ENCODE measurements around the gene GNB3. TPM values are rescaled to one million over a fixed set of nuclear protein-coding genes. Genes with fewer than 3 reads are reported as not detected.
"Not testable (repeated sequence)": the region's sequence is repeated elsewhere in the genome, so short reads cannot be mapped to it uniquely, and the experiment has no call there.

Gene GNB3
- total and polyA plus RNA-seq, 2 donors (not counting 3 experiments of a cell fraction or from before 2014, with no cell fraction given), result 9.4 to 12.0 TPM

DNA sequence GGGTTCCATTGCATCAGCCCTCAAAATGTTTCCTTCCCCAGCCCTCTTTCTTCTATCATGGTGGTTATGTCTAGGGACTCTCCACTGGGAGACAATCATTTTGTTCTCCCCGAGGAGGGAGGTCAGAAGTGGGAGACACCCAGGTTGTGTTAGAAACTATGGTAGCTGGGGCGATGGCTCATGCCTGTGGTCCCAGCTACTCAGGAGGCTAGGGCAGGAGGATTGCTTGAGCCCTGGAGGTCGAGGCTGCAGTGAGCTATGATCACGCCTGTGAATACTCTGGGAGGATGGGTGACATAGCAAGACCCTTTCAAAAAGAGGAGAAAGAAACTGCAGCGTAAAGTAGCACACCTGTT lies 50.9 kb downstream of the GNB3 start:
- Histone ChIP-seq H3K27me3 (ENCODE audit: control insufficient read depth in 2 of 2, insufficient read depth in 2 of 2, low read length in 2 of 2) (no peaks in the 10 kb centered on the region), H3K4me1 (ENCODE audit: control insufficient read depth, extremely low read depth, insufficient read depth, low read length) (peaks cover 10% of the 10 kb centered on the region), H3K9ac (replicated peaks; ENCODE audit: extremely low read depth, insufficient read depth, low read length) (peak overlapping the region; percentile 83), H3K27ac (ENCODE audit: insufficient read depth, low read depth, low read length) (peak overlapping the region; percentile 72), H3K36me3 (ENCODE audit: control insufficient read depth in 2 of 2, extremely low read depth in 1 of 2, insufficient read depth in 2 of 2, low read length in 2 of 2) (no peaks in the 10 kb centered on the region), H4K20me1 (replicated peaks; ENCODE audit: control insufficient read depth, extremely low read depth, insufficient read depth, low read length) (no peaks in the 10 kb centered on the region), H3K4me2 (ENCODE audit: insufficient read depth, low read length) (peak overlapping the region; percentile 94), H2AFZ (ENCODE audit: low read depth, low read length) (peak overlapping the region; percentile 91), H3K9me3 (replicated peaks; ENCODE audit: control insufficient read depth, insufficient read depth, low read length) (no peaks in the 10 kb centered on the region), H3K79me2 (ENCODE audit: control insufficient read depth, insufficient read depth, low read length) (no peaks in the 10 kb centered on the region), H3K9me1 (replicated peaks; ENCODE audit: control insufficient read depth, extremely low read depth, insufficient read depth, low read length) (no peaks in the 10 kb centered on the region), H3K4me3 (replicated peaks in 1 of 3; ENCODE audit: insufficient read depth in 1 of 3, low read depth in 1 of 3, low read length in 3 of 3) (peak overlapping the region; percentile 36 to 67 (median 46))
- ChIA-PET POLR2A (interaction anchor here (0.7 to 2.2 kb wide), 6 partner anchors 10 to 52 kb away, joined by 3 to 22 read pairs (median 6); partner anchors contain the start of genes C12orf57, RNU7-1, SPSB2 and TPI1), CTCF (interaction anchor here (0.7 to 2.4 kb wide), 27 partner anchors 8 to 338 kb away, joined by 3 to 74 read pairs (median 4); partner anchors contain the start of genes PTMS, SPSB2 and USP5)
- DNase-seq (ENCODE audit: low read depth, low spot score) (no peak), FAIRE-seq (no peak)
- intact Hi-C loops (cut with micrococcal nuclease), result loop anchor here (1.0 kb wide), 3 partner anchors 13 to 33 kb away; partner anchors contain the start of genes LRRC23 and SPSB2
- TF ChIP-seq EZH2 (IDR thresholded peaks at IDR 0.05; ENCODE audit: borderline replicate concordance, low read depth, low read length, severe bottlenecking), result no peak
- dilution Hi-C loops (cut with MboI; ENCODE audit: extremely low pct_ligation_motif_present, low sequenced_read_pairs), result no loop called here
- BruUV-seq (replicated peaks), result no TSS peak

DNA sequence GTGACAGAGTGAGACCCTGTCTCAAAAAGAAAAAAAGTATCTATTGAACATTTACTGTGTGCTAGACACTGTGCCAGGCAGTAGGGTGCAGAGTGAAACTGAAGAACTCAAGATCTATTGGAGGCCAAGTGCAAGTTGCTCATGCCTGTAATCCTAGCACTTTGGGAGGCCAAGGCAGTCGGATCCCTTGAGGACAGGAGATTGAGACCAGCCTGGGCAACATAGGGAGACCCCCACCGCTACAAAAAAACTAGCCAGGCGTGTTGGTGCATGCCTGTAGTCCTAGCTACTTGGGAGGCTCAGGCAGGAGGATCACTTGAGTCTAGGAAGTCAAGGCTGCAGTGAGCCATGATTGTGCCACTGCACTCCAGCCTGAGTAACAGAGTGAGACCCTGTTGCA lies 52.0 kb downstream of the GNB3 start:
- DNase-seq (ENCODE audit: low read depth, low spot score); FAIRE-seq; H3K27me3 ChIP-seq (ENCODE audit: control insufficient read depth in 2 of 2, insufficient read depth in 2 of 2, low read length in 2 of 2); dilution Hi-C loops (cut with MboI; ENCODE audit: extremely low pct_ligation_motif_present, low sequenced_read_pairs); H4K20me1 ChIP-seq (replicated peaks; ENCODE audit: control insufficient read depth, extremely low read depth, insufficient read depth, low read length); intact Hi-C loops (cut with micrococcal nuclease); H3K36me3 ChIP-seq (ENCODE audit: control insufficient read depth in 2 of 2, extremely low read depth in 1 of 2, insufficient read depth in 2 of 2, low read length in 2 of 2); H2AFZ ChIP-seq (ENCODE audit: low read depth, low read length); BruUV-seq (replicated peaks); H3K9me1 ChIP-seq (replicated peaks; ENCODE audit: control insufficient read depth, extremely low read depth, insufficient read depth, low read length); H3K4me1 ChIP-seq (ENCODE audit: control insufficient read depth, extremely low read depth, insufficient read depth, low read length); H3K27ac ChIP-seq (ENCODE audit: insufficient read depth, low read depth, low read length); POLR2A ChIA-PET; H3K79me2 ChIP-seq (ENCODE audit: control insufficient read depth, insufficient read depth, low read length); H3K9ac ChIP-seq (replicated peaks; ENCODE audit: extremely low read depth, insufficient read depth, low read length); H3K4me2 ChIP-seq (ENCODE audit: insufficient read depth, low read length); H3K9me3 ChIP-seq (replicated peaks; ENCODE audit: control insufficient read depth, insufficient read depth, low read length); H3K4me3 ChIP-seq (replicated peaks in 1 of 3; ENCODE audit: insufficient read depth in 1 of 3, low read depth in 1 of 3, low read length in 3 of 3): not testable (repeated sequence)
- CTCF ChIA-PET, result interaction anchor here (1.0 to 2.4 kb wide), 4 partner anchors 13 to 20 kb away, joined by 3 to 74 read pairs (median 8); partner anchors contain the start of gene SPSB2

All from endothelial cell of umbilical vein (primary cell).